ENCODE measurements around the gene SPACA9.

DNA sequence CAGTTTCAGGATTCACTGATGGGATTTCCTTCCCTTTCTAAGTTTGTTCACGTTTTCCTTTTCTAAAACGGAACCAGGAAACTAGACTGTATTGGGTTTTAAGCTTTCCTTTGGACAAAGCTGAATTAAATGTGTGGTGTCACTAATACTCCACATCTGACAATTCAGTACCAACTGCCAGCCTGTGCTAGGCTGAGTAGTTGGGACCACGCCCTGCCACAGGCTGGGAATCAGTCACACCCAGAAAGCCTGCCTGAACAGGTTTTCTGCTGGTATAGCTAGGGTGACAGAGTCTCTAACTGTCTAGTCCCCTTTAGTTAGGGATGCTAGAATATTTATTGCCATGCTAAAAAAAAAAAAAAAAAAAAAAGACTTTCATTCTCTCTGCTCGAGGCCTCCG is 15.6 kb downstream of the SPACA9 start:
- no peak for TF ChIP-seq POLR2A (IDR thresholded peaks at IDR 0.05; ENCODE audit: extremely low read depth, insufficient read length)
- TF ChIP-seq CTCF (IDR thresholded peaks at IDR 0.05; ENCODE audit: low read depth, low read length) = no peak
- TF ChIP-seq, protein P1, sequence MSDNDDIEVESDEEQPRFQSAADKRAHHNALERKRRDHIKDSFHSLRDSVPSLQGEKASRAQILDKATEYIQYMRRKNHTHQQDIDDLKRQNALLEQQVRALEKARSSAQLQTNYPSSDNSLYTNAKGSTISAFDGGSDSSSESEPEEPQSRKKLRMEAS (IDR thresholded peaks at IDR 0.05; ENCODE audit: low read depth, low read length) = no peak
- no peak for TF ChIP-seq MYC (IDR thresholded peaks at IDR 0.05; ENCODE audit: low read depth, low read length)
